ENCODE data around the gene SASS6.
"Not testable (repeated sequence)": the region's sequence is repeated elsewhere in the genome, so short reads cannot be mapped to it uniquely, and the experiment has no call there.

SASS6 gene

DNA sequence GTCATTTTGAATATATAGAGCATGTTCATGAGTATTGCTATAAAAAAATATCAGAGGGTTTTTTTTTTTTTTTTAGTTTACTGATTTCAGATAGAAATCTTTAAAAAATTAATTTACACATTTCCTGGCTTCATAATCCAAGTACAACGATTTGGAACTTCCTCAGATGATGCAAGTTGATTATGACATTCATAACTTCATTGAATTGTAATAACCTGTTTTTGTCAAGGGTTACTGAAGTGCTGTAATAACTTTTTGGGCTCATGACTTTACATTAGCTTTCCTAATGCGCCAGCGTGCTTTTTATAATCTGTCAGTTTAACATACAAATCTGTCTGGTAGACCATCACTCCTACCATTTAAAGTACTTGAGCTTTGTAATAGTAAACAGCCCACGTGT is 81.3 kb downstream of the SASS6 start:
- TF ChIP-seq, protein P1, sequence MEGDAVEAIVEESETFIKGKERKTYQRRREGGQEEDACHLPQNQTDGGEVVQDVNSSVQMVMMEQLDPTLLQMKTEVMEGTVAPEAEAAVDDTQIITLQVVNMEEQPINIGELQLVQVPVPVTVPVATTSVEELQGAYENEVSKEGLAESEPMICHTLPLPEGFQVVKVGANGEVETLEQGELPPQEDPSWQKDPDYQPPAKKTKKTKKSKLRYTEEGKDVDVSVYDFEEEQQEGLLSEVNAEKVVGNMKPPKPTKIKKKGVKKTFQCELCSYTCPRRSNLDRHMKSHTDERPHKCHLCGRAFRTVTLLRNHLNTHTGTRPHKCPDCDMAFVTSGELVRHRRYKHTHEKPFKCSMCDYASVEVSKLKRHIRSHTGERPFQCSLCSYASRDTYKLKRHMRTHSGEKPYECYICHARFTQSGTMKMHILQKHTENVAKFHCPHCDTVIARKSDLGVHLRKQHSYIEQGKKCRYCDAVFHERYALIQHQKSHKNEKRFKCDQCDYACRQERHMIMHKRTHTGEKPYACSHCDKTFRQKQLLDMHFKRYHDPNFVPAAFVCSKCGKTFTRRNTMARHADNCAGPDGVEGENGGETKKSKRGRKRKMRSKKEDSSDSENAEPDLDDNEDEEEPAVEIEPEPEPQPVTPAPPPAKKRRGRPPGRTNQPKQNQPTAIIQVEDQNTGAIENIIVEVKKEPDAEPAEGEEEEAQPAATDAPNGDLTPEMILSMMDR (conservative IDR thresholded peaks at IDR 0.05): no peak
- H3K27ac ChIP-seq: no peak overlapping the region

DNA sequence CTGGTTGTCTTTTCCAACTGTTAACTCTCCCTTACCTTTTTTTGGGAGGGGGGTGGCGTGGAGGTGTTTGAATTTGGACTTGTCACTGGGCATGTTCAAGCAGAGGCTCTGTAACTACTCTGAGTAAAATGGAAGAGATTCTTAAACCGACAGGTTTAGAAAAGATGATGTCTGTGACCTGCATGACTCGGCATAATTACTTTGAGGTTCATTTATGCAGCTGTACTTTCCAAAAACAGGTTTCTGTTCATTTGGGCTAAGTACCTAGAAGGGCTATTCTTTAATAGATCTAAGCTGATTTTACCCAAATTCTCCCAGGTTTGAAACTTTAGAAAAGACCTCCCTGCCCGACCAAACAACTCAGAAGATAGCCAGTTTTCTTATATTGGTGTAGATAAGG is 82.6 kb downstream of the SASS6 start:
- no peak overlapping the region for H3K27ac ChIP-seq
- TF ChIP-seq, protein P1 (conservative IDR thresholded peaks at IDR 0.05): no peak

DNA sequence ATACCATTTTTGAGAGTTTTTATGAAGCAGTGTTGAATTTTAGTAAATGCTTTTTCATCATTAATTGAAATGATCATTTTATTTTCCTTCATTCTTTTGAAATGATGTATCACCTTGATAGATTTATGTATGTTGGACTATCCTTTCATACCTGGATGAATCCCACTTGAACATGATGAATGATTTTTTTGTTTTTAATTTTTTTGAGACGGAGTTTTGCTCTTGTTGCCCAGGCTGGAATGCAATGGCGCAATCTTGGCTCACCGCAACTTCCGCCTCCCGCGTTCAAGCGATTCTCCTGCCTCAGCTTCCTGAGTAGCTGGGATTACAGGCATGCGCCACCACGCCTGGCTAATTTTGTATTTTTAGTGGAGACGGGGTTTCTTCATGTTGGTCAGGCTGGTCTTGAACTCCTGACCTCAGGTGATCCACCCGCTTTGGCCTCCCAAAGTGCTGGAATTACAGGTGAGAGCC is 85.5 kb downstream of the SASS6 start:
- not testable (repeated sequence) for H3K27ac ChIP-seq

DNA sequence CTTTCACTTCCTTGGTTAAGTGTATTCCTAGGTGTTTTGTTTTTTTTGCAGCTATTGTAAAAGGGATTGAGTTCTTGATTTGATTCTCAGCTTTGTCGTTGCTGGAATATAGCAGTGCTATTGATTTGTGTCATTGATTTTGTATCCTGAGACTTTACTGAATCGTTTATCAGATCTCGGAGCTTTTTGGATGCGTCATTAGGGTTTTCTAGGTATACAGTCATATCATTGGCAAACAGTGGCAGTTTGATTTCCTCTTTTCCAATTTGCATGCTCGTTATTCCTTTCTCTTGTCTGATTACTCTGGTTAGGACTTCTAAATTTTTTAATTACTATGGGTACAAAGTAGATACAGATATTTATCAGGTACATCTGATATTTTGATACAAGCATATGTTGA is 87.5 kb downstream of the SASS6 start:
- TF ChIP-seq, protein P1 (conservative IDR thresholded peaks at IDR 0.05): no peak
- H3K27ac ChIP-seq: no peak overlapping the region

DNA sequence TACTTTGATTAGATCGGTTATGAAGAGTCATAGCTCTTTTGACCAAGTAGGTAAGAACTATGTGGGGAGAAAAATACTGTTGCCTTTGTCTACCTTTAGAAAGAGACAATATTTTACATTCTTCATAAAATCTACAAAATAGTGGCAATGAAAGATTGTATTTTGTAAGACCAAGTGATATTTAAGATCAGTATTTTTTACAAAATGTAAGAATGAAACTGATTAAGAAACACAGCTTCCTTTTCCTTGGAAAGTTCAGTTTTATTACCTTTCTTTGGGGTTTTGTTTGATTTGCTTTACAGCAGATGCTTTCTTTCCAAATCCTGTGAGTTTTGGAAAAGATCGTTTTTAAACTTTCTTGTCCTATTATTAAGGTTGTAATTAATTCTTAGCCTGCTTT is 93.1 kb downstream of the SASS6 start:
- peak overlapping the region; percentile 93 for H3K27ac ChIP-seq
- TF ChIP-seq, protein P1 (conservative IDR thresholded peaks at IDR 0.05): no peak

DNA sequence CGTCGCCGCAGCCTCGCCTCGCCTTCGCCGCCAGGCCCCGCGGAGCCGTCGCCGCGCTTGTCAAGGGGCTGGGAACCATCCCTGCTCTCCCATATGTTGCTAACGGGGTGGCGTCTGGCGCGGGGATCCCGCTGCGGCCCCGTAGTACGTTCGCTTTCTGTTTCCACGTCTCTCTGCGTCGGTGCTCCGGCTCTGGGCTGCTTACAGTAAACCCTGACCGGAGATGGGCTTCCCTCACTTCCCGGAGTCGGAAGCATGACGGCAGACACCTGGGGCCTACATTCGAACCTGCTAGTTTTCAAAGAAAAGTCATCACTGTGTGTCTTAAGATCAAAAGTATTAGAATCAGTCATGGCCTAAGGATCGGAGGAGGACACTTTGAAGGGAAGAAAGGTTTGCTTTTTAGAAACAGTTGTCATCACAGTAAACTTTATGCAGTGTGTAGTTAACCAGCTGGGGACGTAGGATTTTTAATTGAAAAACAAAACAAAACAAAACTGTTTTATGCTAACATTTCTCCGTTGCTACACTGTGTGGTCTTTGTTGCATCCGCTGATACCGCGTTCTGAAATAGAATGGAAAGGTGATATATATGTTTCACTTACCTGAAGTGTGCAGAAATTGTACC is 94.0 kb downstream of the SASS6 start:
- H3K27ac ChIP-seq: peak overlapping the region; percentile 93
- TF ChIP-seq, protein P1 (conservative IDR thresholded peaks at IDR 0.05): no peak

DNA sequence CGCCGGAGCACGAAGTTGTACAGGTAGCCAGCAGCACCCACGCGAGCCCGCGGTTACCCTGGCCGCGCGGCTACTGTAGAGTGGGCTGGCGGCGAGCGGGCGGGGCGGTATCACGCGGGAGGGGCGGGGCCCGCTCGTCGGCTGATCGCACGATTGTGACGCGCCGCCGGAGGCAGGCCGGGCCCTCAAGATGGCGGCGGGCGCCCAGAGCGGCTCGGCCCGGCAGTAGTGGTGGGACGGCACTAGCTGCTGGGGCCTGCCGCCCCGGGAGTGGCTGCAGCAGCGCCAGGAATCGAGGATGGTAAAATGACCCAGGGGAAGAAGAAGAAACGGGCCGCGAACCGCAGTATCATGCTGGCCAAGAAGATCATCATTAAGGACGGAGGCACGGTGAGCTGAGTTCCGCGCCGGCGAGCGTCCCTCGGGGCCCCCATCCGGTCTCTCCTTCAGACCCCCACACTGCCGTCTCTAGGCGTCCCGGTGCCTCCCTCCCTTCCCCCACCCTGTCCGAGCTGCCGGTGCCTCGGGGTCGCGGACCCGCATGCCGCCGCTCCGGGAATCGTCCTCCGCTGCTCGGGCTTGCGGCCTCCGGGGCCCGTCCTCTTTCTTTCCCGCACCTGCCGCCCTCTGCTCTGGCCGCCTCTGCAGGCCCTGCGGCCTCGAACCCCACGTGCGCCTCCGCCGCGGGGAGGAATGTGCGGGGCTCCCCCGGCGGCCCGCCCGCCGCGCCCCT is 94.6 kb downstream of the SASS6 start:
- TF ChIP-seq, protein P1 (conservative IDR thresholded peaks at IDR 0.05): no peak
- peak overlapping the region; percentile 93 for H3K27ac ChIP-seq

DNA sequence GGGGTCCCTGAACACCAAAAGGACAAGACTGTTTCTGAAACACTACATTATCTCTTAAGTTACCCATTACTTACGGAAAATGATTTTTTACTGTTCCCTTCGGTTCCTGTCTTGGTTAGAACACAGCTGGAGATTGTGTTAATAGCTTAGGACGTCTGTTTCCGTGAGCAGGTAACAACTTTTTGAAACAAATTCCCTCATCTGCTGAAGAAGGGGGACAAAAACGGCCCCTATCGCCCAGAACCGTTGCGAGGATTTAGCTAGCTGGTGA is 95.1 kb downstream of the SASS6 start:
- H3K27ac ChIP-seq: peak overlapping the region; percentile 93
- TF ChIP-seq, protein P1 (conservative IDR thresholded peaks at IDR 0.05): no peak

Data from VCaP (cell line).